SH-SY5Y (cell line): ENCODE measurements around the gene SLIT1.

ENCODE experiments used
- GATA2 ChIP-seq: IDR thresholded peaks from 2 replicates; pipeline ENCODE4 v1.6.1; 2011; ENCODE audit warnings: mild to moderate bottlenecking, low read depth, low read length
- GATA3 ChIP-seq: IDR thresholded peaks from 2 replicates; pipeline ENCODE4 v1.6.1; 2011; ENCODE audit warnings: low read depth, mild to moderate bottlenecking, low read length, moderate library complexity

DNA sequence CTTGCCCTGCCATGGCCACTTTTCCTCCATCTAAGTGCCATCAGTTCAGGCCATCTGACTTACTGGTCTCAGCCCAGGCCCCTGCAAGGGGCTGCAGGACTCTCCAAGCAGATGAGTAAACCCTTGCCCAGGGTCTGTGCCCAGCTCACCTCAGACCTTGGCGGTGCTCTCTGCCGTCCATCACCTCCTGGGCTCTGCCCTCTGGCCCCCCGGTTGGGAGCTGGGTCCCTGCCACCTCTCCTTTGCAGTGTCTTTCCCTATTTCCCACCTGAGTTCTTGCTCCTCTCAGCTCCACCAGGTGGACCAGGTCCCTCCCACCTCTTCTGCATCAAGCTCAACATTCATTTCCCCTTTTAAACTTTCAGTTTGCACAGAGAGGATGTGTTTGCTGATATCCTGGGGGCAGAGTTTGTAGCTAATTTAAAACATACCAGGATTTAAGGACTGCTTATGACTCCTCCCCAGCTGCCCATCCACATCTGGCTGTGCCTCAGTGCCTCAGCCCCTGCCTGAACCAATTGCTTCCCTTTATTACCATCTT lies 135.5 kb downstream of the SLIT1 start:
- TF ChIP-seq GATA3 (no peak), GATA2 (no peak)
